K562 (cell line): ENCODE measurements around the gene SMIM8. TPM values are rescaled to one million over a fixed set of nuclear protein-coding genes. Genes with fewer than 3 reads are reported as not detected.
A peak's percentile ranks its signal among the peaks of the same experiment; 100 is the strongest.

ENCODE experiments used
- ATAC-seq: fragments of 200-7000 bp; cut with Tn5 transposase; 3 replicates; pipeline ENCODE4 v1.9.1; 2020; ENCODE audit warnings: moderate library complexity
- BruUV-seq: library from RNA; stranded (reverse); fragments of 400-500 nt; replicated peaks from 2 replicates; lab custom pipeline; 2021; lab: Mats Ljungman, UMichigan
- CTCF ChIA-PET: fragments of 300-600 bp; formaldehyde crosslinking; extraction: SDS; loops from one replicate; lab custom pipeline; 2021; ENCODE audit warnings: low intra/inter-chr PET ratio; lab: Yijun Ruan, JAX
- POLR2A ChIA-PET: fragments of 300-600, 350-650 bp; sonication (Branson Sonifier 250); formaldehyde crosslinking; extraction: SDS; loops from one replicate; lab custom pipeline; 2021; ENCODE audit warnings: antibody characterized with exemption, inconsistent platforms; lab: Yijun Ruan, JAX
- DNase-seq, 4 experiments: peaks; one replicate each; pipeline versions ENCODE4 v3.0.0 to v3.0.0-alpha.2; 2011 to 2018; ENCODE audit warnings: low spot score in 3 of 4, mixed read lengths in 3 of 4; ENCODE audit errors: extremely low read depth in 1 of 4
- FAIRE-seq: peaks from 2 replicates; lab custom pipeline; 2011; peaks lifted over from hg19 to GRCh38; lab: Jason Lieb, UNC
- H2AFZ ChIP-seq: 2 replicates; pipeline ENCODE4 v1.6.0; 2011; ENCODE audit warnings: low read depth, low read length, control low read depth, inconsistent platforms
- H3K27ac ChIP-seq: fragments of 200-600 bp; 3 replicates; pipeline ENCODE4 v1.8.0; 2011; ENCODE audit warnings: low read depth, mild to moderate bottlenecking, control low read depth, inconsistent platforms, low read length, moderate library complexity, mixed read lengths; ENCODE audit errors: extremely low read depth
- H3K27me3 ChIP-seq, 2 experiments: fragments of 300-600 bp in 1 of 2; 2 replicates in 1 of 2; 3 replicates in 1 of 2; pipeline versions ENCODE4 v1.6.0 to v1.8.0; 2011; ENCODE audit warnings: inconsistent platforms in 2 of 2, low read length in 2 of 2, mild to moderate bottlenecking in 1 of 2, mixed read lengths in 1 of 2, moderate library complexity in 1 of 2; ENCODE audit not compliant: control insufficient read depth in 2 of 2, insufficient read depth in 2 of 2
- H3K36me3 ChIP-seq: fragments of 300-600 bp; 3 replicates; pipeline ENCODE4 v1.8.0; 2011; ENCODE audit warnings: mild to moderate bottlenecking, low read length, inconsistent platforms; ENCODE audit not compliant: control insufficient read depth, insufficient read depth
- H3K4me1 ChIP-seq, 2 experiments: fragments of 200-600 bp in 1 of 2; replicated peaks in 1 of 2; 2 replicates in 1 of 2; 3 replicates in 1 of 2; pipeline versions ENCODE4 v1.5.1 to v1.8.0; 2011; ENCODE audit warnings: inconsistent platforms in 2 of 2, low read length in 2 of 2, mild to moderate bottlenecking in 1 of 2, mixed read lengths in 1 of 2, moderate library complexity in 1 of 2; ENCODE audit not compliant: control insufficient read depth in 2 of 2, insufficient read depth in 2 of 2
- H3K4me2 ChIP-seq: 2 replicates; pipeline ENCODE4 v1.6.1; 2011; ENCODE audit warnings: low read length, control low read depth, inconsistent platforms, mixed read lengths; ENCODE audit not compliant: insufficient read depth
- H3K4me3 ChIP-seq: fragments of 200-600 bp; sonication (generic), shearing (Covaris generic); 2 replicates; pipeline ENCODE4 v1.5.1; 2016; ENCODE audit warnings: control low read depth, inconsistent platforms
- H3K79me2 ChIP-seq: fragments of 200-600 bp; 3 replicates; pipeline ENCODE4 v1.8.0; 2011; ENCODE audit warnings: low read length, inconsistent platforms; ENCODE audit not compliant: control insufficient read depth, insufficient read depth
- H3K9ac ChIP-seq, 2 experiments: 2 replicates each; pipeline versions ENCODE4 v1.6.0 to v1.6.1; 2011; ENCODE audit warnings: low read depth in 2 of 2, low read length in 2 of 2, control low read depth in 1 of 2, inconsistent platforms in 1 of 2, mild to moderate bottlenecking in 1 of 2, mixed read lengths in 1 of 2; ENCODE audit not compliant: insufficient read depth in 1 of 2
- H3K9me1 ChIP-seq: one replicate; pipeline ENCODE4 v1.6.0; 2011; ENCODE audit warnings: inconsistent platforms, mild to moderate bottlenecking, low read length, moderate library complexity; ENCODE audit not compliant: control insufficient read depth, insufficient read depth
- H3K9me3 ChIP-seq: replicated peaks from 2 replicates; pipeline ENCODE4 v1.5.1; 2011; ENCODE audit warnings: low read depth, low read length, inconsistent platforms; ENCODE audit not compliant: control insufficient read depth, insufficient read depth
- H4K20me1 ChIP-seq: replicated peaks from 2 replicates; pipeline ENCODE4 v1.6.1; 2011; ENCODE audit warnings: low read length, inconsistent platforms, mixed read lengths; ENCODE audit not compliant: control insufficient read depth, insufficient read depth
- ARHGAP35 ChIP-seq: fragments of 450-650 bp; IDR thresholded peaks from 2 replicates; pipeline ENCODE4 v1.6.1; 2018; ENCODE audit not compliant: partially characterized antibody
- ARID1B ChIP-seq: fragments of 450-650 bp; IDR thresholded peaks from 2 replicates; pipeline ENCODE4 v1.6.1; 2016; ENCODE audit warnings: antibody characterized with exemption, mild to moderate bottlenecking, inconsistent platforms
- CSDE1 ChIP-seq, 2 experiments: fragments of 450-650 bp; IDR thresholded peaks; 2 replicates each; pipeline ENCODE4 v1.6.1; 2016; ENCODE audit warnings: mild to moderate bottlenecking in 1 of 2
- CTBP1 ChIP-seq: fragments of 450-650 bp; IDR thresholded peaks from 2 replicates; pipeline ENCODE4 v1.6.1; 2016; ENCODE audit warnings: borderline replicate concordance
- FOXM1 ChIP-seq, 2 experiments: fragments of 450-650 bp in 1 of 2; sonication (generic) in 1 of 2; formaldehyde crosslinking in 1 of 2; IDR thresholded peaks; 2 replicates each; pipeline versions ENCODE4 v1.6.1 to v1.9.0; 2017 to 2022; ENCODE audit warnings: low read depth in 2 of 2, mild to moderate bottlenecking in 2 of 2, missing genetic modification reagents in 1 of 2, moderate library complexity in 1 of 2
- FUS ChIP-seq: fragments of 200-400 bp; formaldehyde crosslinking; optimal IDR thresholded peaks from 2 replicates; pipeline ENCODE3; 2017; ENCODE audit warnings: low read depth, low read length
- GATA2 ChIP-seq: sonication (generic); formaldehyde crosslinking; IDR thresholded peaks from 2 replicates; pipeline ENCODE4 v1.4.0; 2020; ENCODE audit warnings: mild to moderate bottlenecking, missing genetic modification reagents
- GATAD2B ChIP-seq: fragments of 450-650 bp; IDR thresholded peaks from 2 replicates; pipeline ENCODE4 v1.6.1; 2017; ENCODE audit warnings: mild to moderate bottlenecking, borderline replicate concordance
- HMG20A ChIP-seq: fragments of 450-650 bp; formaldehyde crosslinking; conservative IDR thresholded peaks from 2 replicates; pipeline ENCODE4 v1.4.0; 2020; ENCODE audit warnings: mild to moderate bottlenecking, mixed read lengths
- KDM4B ChIP-seq, 2 experiments: fragments of 450-650 bp in 1 of 2; sonication (generic) in 1 of 2; IDR thresholded peaks; 2 replicates each; pipeline ENCODE4 v1.6.1; 2016 to 2017; ENCODE audit warnings: borderline replicate concordance in 2 of 2, antibody characterized with exemption in 1 of 2, low read depth in 1 of 2, mild to moderate bottlenecking in 1 of 2
- MIER1 ChIP-seq: fragments of 450-650 bp; IDR thresholded peaks from 2 replicates; pipeline ENCODE4 v1.6.1; 2016; ENCODE audit warnings: antibody characterized with exemption, mild to moderate bottlenecking, low read depth
- NUFIP1 ChIP-seq: fragments of 450-650 bp; IDR thresholded peaks from 2 replicates; pipeline ENCODE4 v1.6.1; 2018; ENCODE audit not compliant: partially characterized antibody
- POLR3A ChIP-seq: IDR thresholded peaks from 2 replicates; pipeline ENCODE4 v1.6.1; 2011; ENCODE audit warnings: borderline replicate concordance, mild to moderate bottlenecking, moderate library complexity; ENCODE audit not compliant: insufficient read length, insufficient read depth; ENCODE audit errors: extremely low read depth
- SMARCE1 ChIP-seq: fragments of 450-650 bp; IDR thresholded peaks from 2 replicates; pipeline ENCODE4 v1.7.1; 2016; ENCODE audit warnings: mild to moderate bottlenecking
- SRSF3 ChIP-seq: fragments of 200-400 bp; formaldehyde crosslinking; IDR thresholded peaks from 2 replicates; pipeline ENCODE4 v1.6.1; 2016; ENCODE audit warnings: mild to moderate bottlenecking, low read length, moderate library complexity; ENCODE audit not compliant: insufficient read depth
- TRIM28 ChIP-seq: fragments of 450-650 bp; IDR thresholded peaks from 2 replicates; pipeline ENCODE4 v1.6.1; 2017
- ZNF583 ChIP-seq: fragments of 250-450 bp; sonication (Bioruptor Pico); IDR thresholded peaks from 2 replicates; pipeline ENCODE4 v1.4.0; 2020
- WGBS: fragments of 100-300 bp; shearing (Covaris generic); methylation state at CpG from one replicate; pipeline ENCODE4 v1.1.6; 2016; ENCODE audit warnings: low coverage, mixed read lengths; ENCODE audit not compliant: insufficient coverage; ENCODE audit errors: missing lambda C conversion rate; 5-methylcytosine and 5-hydroxymethylcytosine counted together
- in situ Hi-C: fragments of 300-500 bp; cut with MboI; formaldehyde crosslinking; loops from 4 replicates; pipeline ENCODE4 v1.15.0; 2018; ENCODE audit warnings: inconsistent platforms, mixed read lengths
- intact Hi-C: fragments of 100-400 bp; cut with micrococcal nuclease; formaldehyde crosslinking; loops from 2 replicates; pipeline ENCODE4 v1.14.2; 2022
- polyA plus RNA-seq, 8 experiments: library from polyadenylated mRNA; depleted of rRNA in 4 of 8; stranded (reverse) in 5 of 8; unstranded in 3 of 8; fragments of >200 nt; fragmentation: Nextera tagmentation in 2 of 8; fragmentation: Illumina TruSeq in 1 of 8; extraction: Ambion mirVana in 2 of 8; extraction: Trizol in 1 of 8; gene quantifications; 2 replicates each; pipeline versions ENCODE4 v1.2.1 to v1.2.3, GENCODE V29; 2011 to 2014; ENCODE audit warnings: inconsistent platforms in 1 of 8, missing spikeins in 1 of 8
- total RNA-seq, 7 experiments: library from RNA; depleted of rRNA in 6 of 7; stranded (reverse); fragments of >200 nt in 6 of 7; fragmentation: Illumina TruSeq in 2 of 7; extraction: Trizol in 2 of 7; gene quantifications; 2 replicates each; pipeline versions ENCODE4 v1.2.1 to v1.2.3, GENCODE V29; 2011 to 2021; ENCODE audit warnings: low replicate concordance in 1 of 7
- TF ChIP-seq, protein P1 (sequence below): fragments of 250-450 bp; sonication (Bioruptor Pico); IDR thresholded peaks from 2 replicates; pipeline ENCODE4 v1.5.0; 2021; ENCODE audit warnings: mild to moderate bottlenecking, borderline replicate concordance
- TF ChIP-seq, protein P2 (sequence below): fragments of 250-450 bp; sonication (Bioruptor Pico); IDR thresholded peaks from 2 replicates; pipeline ENCODE4 v1.8.0; 2022; ENCODE audit warnings: inconsistent platforms

Gene SMIM8
- total and polyA plus RNA-seq, 9 of the 15 experiments (the other 6 are each of a cell fraction or from before 2014, with no cell fraction given), result 8.3 to 53.7 (median 15.1) TPM

DNA sequence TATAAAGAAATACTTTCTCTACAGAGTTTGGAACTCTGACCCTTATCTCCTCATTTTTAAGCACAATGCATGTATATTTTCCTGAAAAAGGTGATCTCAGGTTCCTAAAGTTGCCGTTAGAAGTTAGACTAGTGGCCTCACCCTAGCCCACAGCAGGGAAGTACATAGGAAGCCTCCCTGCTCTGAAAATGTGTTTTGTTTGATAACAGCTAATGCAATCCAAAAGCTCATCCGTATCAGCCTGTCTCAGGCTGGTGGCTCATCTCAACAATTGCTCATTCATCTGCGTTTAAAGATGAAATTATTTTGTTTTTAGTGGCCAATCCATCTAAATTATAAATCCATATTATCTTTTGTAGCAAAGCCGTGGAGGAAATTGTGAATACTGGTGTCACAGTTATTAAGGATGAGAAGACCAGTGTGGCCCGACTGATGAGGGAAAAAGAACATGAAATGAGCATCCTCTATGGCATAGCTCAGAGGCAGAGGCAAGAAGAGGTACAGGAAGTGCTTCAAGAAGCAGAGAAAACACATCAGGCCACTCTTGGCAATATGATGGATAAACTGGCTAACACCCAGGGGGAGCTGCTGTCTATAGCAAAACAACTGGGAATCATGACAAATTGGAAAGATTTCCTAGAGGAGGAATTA lies 42.3 kb downstream of the SMIM8 start:
- no peaks in the 10 kb centered on the region for H3K27me3 ChIP-seq
- no peaks in the 10 kb centered on the region for H3K9me1 ChIP-seq
- no peaks in the 10 kb centered on the region for H3K36me3 ChIP-seq
- H3K4me1 ChIP-seq, result peaks cover 4 to 10% of the 10 kb centered on the region in 2 experiments; a peak in 4 of 5 replicates
- intact Hi-C loops, result loop anchor here (2.0 kb wide), 1 partner anchor 42 kb away; the partner anchor contains the start of gene SMIM8
- ChIA-PET CTCF (no interaction called here), POLR2A (interaction anchor here (0.5 to 1.3 kb wide), 8 partner anchors 9 to 1560 kb away, joined by 3 to 5 read pairs (median 4); partner anchors contain the start of gene SMIM8)
- H3K9ac ChIP-seq, result no peak overlapping the region
- no peaks in the 10 kb centered on the region for H4K20me1 ChIP-seq
- H3K27ac ChIP-seq, result peak overlapping the region; percentile 51; the same call in 2 of the 3 replicates
- no peak overlapping the region for H3K4me3 ChIP-seq
- H2AFZ ChIP-seq, result no peak overlapping the region
- peak overlapping the region; percentile 33; the same call in 1 of the 2 replicates for H3K4me2 ChIP-seq
- peak; percentile 82 to 90 (median 84) for DNase-seq
- FAIRE-seq, result peak; percentile 96
- H3K9me3 ChIP-seq, result peaks cover 17% of the 10 kb centered on the region; the same call in 1 of the 2 replicates
- ATAC-seq, result peak; percentile 96
- WGBS, result 3% methylated on average over 5 of the region's 5 CpGs
- no peaks in the 10 kb centered on the region for H3K79me2 ChIP-seq
- BruUV-seq, result no TSS peak
- in situ Hi-C loops, result no loop called here
- TF ChIP-seq KDM4B (IDR thresholded peaks at IDR 0.05; ENCODE audit: borderline replicate concordance in 2 of 2, low read depth in 1 of 2), result no peak
- TF ChIP-seq TRIM28, result no peak
- TF ChIP-seq CTBP1, result peak; percentile 71
- TF ChIP-seq, protein P1, sequence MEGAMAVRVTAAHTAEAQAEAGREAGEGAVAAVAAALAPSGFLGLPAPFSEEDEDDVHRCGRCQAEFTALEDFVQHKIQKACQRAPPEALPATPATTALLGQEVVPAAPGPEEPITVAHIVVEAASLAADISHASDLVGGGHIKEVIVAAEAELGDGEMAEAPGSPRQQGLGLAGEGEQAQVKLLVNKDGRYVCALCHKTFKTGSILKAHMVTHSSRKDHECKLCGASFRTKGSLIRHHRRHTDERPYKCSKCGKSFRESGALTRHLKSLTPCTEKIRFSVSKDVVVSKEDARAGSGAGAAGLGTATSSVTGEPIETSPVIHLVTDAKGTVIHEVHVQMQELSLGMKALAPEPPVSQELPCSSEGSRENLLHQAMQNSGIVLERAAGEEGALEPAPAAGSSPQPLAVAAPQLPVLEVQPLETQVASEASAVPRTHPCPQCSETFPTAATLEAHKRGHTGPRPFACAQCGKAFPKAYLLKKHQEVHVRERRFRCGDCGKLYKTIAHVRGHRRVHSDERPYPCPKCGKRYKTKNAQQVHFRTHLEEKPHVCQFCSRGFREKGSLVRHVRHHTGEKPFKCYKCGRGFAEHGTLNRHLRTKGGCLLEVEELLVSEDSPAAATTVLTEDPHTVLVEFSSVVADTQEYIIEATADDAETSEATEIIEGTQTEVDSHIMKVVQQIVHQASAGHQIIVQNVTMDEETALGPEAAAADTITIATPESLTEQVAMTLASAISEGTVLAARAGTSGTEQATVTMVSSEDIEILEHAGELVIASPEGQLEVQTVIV, result no peak
- peak; percentile 85 for TF ChIP-seq GATA2
- peak; percentile 90 for TF ChIP-seq SMARCE1
- TF ChIP-seq POLR3A, result no peak
- peak; percentile 97 for TF ChIP-seq ARID1B
- TF ChIP-seq FOXM1 (IDR thresholded peaks at IDR 0.05; ENCODE audit: low read depth), result peak; percentile 73
- no peak for TF ChIP-seq FOXM1 (CRISPR knock-in tag; IDR thresholded peaks at IDR 0.05; ENCODE audit: low read depth)
- no peak for TF ChIP-seq FUS
- no peak for TF ChIP-seq HMG20A
- no peak for TF ChIP-seq SRSF3
- no peak for TF ChIP-seq CSDE1 (IDR thresholded peaks at IDR 0.05)
- no peak for TF ChIP-seq NUFIP1
- no peak for TF ChIP-seq ZNF583
- TF ChIP-seq ARHGAP35, result no peak
- peak; percentile 42; the same call in 1 of the 2 replicates for TF ChIP-seq MIER1
- TF ChIP-seq, protein P2, sequence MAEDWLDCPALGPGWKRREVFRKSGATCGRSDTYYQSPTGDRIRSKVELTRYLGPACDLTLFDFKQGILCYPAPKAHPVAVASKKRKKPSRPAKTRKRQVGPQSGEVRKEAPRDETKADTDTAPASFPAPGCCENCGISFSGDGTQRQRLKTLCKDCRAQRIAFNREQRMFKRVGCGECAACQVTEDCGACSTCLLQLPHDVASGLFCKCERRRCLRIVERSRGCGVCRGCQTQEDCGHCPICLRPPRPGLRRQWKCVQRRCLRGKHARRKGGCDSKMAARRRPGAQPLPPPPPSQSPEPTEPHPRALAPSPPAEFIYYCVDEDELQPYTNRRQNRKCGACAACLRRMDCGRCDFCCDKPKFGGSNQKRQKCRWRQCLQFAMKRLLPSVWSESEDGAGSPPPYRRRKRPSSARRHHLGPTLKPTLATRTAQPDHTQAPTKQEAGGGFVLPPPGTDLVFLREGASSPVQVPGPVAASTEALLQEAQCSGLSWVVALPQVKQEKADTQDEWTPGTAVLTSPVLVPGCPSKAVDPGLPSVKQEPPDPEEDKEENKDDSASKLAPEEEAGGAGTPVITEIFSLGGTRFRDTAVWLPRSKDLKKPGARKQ (CRISPR knock-in tag), result no peak
- TF ChIP-seq GATAD2B, result peak; percentile 52; the same call in 1 of the 2 replicates
